ENCODE data around the gene IP6K2. TPM values are rescaled to one million over a fixed set of nuclear protein-coding genes. Genes with fewer than 3 reads are reported as not detected.

The IP6K2 gene
- total and polyA plus RNA-seq, 2 of the 13 experiments (the other 11 are each of a cell fraction or from before 2014, with no cell fraction given), result 85.5 to 112 TPM

DNA sequence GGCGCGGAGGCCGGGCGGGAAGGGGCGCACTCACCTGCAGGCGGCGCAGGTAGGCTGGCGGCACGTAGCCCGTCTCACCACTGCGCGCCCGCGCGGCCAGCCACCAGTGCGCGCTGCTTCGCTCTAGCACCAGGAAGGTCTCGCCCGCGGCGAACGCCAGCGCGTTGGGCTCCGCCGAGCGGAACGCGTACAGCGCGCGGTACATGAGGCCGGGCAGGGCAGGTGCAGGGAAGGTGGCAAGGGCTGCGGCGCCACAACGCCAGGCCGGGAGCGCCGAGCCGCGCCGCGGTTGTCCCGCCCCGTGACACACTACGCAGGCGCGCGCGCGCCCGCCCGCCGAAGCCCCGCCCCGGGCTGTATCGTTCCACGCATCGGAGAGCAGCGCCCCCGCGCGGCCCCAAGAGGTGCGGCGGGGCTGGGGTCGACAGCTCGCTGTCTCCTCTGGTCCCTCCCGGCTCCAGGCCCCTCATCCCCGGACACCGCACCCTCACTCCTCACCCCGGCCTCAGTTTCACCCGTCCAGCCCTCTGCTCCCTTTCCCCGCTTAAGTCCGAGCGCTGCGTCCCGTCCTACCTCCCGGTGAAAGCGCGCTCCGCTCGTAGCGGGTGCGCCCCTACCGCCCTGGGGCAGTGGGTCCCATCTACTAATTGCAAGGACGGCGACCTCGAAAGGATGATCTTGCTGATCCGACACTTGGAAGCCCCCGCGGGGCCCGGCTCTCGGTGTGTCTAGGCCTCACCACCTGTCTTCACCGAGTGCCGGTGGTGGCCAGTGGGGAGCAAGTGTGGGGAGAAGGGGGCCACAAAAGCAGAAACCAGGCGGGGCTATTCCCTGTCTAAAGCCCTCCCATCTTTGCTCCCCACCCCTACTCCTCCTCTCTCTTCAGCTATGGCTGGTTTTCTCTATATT, 31.2 kb downstream of the IP6K2 start, which contains the start of gene NCKIPSD (continued):
- TF ChIP-seq ZNF431 (CRISPR knock-in tag; IDR thresholded peaks at IDR 0.05; ENCODE audit: borderline replicate concordance, low read depth) (peak; percentile 94), ZNF256 (CRISPR knock-in tag; conservative IDR thresholded peaks at IDR 0.05) (no peak), GLI4 (CRISPR knock-in tag; IDR thresholded peaks at IDR 0.05; ENCODE audit: borderline replicate concordance) (peak; percentile 88; the same call in 1 of the 2 replicates), ZNF414 (CRISPR knock-in tag; IDR thresholded peaks at IDR 0.05) (no peak)

DNA sequence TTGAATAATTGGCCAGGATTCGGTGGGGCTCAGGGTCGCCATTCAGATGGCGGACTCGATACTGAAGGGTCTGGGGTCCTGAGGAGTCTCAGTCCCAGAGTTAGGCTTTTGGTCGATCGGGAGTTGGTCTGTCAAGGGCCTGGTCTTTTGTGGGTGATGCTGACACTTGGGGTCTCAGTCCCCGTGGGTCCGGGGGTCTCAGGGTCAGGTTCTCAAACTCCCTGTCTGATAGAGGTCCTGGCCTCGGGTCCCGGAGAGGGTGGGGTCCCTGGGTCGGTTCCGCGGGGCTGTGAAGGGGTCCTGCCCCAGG, 31.8 kb downstream of the IP6K2 start:
- CTCF ChIA-PET (ENCODE audit: low intra/inter-chr PET ratio, low total read pairs), result interaction anchor here (1.0 to 1.1 kb wide), 3 partner anchors 21 to 136 kb away, joined by 3 to 5 read pairs (median 4); no protein-coding TSS in a partner anchor
- FAIRE-seq, result no peak
- in situ Hi-C loops (cut with HindIII; ENCODE audit: extremely low pct_ligation_motif_present, low pct_unique_long_range_greater_than_20kb) (no loop called here), intact Hi-C loops (cut with micrococcal nuclease; ENCODE audit: unreplicated experiment) (loop anchor here (1.0 kb wide), 1 partner anchor 55 kb away; no protein-coding TSS in a partner anchor)
- Histone ChIP-seq H3K9me3 (ENCODE audit: low read length) (no peaks in the 10 kb centered on the region), H3K27me3 (ENCODE audit: control insufficient read depth in 1 of 2, insufficient read depth in 2 of 2, low read length in 2 of 2) (no peaks in the 10 kb centered on the region; a peak in 2 of 5 replicates), H3K36me3 (replicated peaks in 1 of 2; ENCODE audit: control insufficient read depth in 1 of 2, insufficient read depth in 2 of 2, low read length in 2 of 2) (peaks cover 32 to 62% of the 10 kb centered on the region in 2 experiments), H3K79me2 (ENCODE audit: insufficient read depth, low read length) (peaks cover 25% of the 10 kb centered on the region), H3K4me2 (ENCODE audit: low read depth, low read length) (peak overlapping the region; percentile 92), H3K4me3 (replicated peaks in 1 of 3; ENCODE audit: insufficient read depth in 1 of 3, low read depth in 2 of 3, low read length in 3 of 3) (peak overlapping the region; percentile 82 to 97 (median 88)), H3K9ac (ENCODE audit: insufficient read depth, low read depth, low read length) (peak overlapping the region; percentile 94), H3K4me1 (ENCODE audit: insufficient read depth, low read length) (peaks cover 26% of the 10 kb centered on the region), H4K20me1 (ENCODE audit: insufficient read depth, low read length) (0 out of 2 replicates have a peak, but pooled peaks cover 4% of the 10 kb centered on the region), H3K27ac (ENCODE audit: extremely low read length, insufficient read depth, low read length) (peak overlapping the region; percentile 83), H2AFZ (ENCODE audit: low read length) (no peak overlapping the region)
- DNase-seq (ENCODE audit: low spot score), result no peak
- under 1% methylated on average over 10 of the region's 13 CpGs for WGBS (ENCODE audit: low lambda C conversion rate)
- POLR2A ChIA-PET, result interaction anchor here (0.7 to 1.7 kb wide), 3 partner anchors 12 to 32 kb away, joined by 3 to 8 read pairs (median 3); partner anchors contain the start of genes CELSR3 and IP6K2
- no peak; the same call in 2 of the 3 replicates for ATAC-seq
- TF ChIP-seq SMC3 (IDR thresholded peaks at IDR 0.05; ENCODE audit: low read length) (peak; percentile 5; the same call in 1 of the 2 replicates), ZBTB7B (CRISPR knock-in tag; IDR thresholded peaks at IDR 0.05) (peak; percentile 81; the same call in 1 of the 2 replicates), ZNF839 (CRISPR knock-in tag; IDR thresholded peaks at IDR 0.05; ENCODE audit: borderline replicate concordance) (no peak), HDAC1 (CRISPR knock-in tag; IDR thresholded peaks at IDR 0.05) (no peak), TEAD2 (CRISPR knock-in tag; IDR thresholded peaks at IDR 0.05) (no peak), THYN1 (CRISPR knock-in tag; IDR thresholded peaks at IDR 0.05; ENCODE audit: borderline replicate concordance, low read depth) (no peak), IKZF4 (CRISPR knock-in tag; IDR thresholded peaks at IDR 0.05; ENCODE audit: borderline replicate concordance, low read depth, not compliant biosample characterization) (no peak), NFE2 (CRISPR knock-in tag; IDR thresholded peaks at IDR 0.05) (no peak), ZNF354B (CRISPR knock-in tag; IDR thresholded peaks at IDR 0.05) (peak; percentile 56; the same call in 1 of the 2 replicates), PCBP2 (optimal IDR thresholded peaks at IDR 0.05; ENCODE audit: low read depth, low read length, poor library complexity, severe bottlenecking) (peak; percentile 5), EZH2 (conservative IDR thresholded peaks at IDR 0.05; ENCODE audit: low read depth, low read length) (no peak)
- no TSS peak for BruUV-seq (replicated peaks)

Data from HepG2 (cell line).